Kidney capillary endothelial cell (primary cell): ENCODE results near the gene ZNF100.
A peak's percentile ranks its signal among the peaks of the same experiment; 100 is the strongest.
"Not testable (repeated sequence)": the region's sequence is repeated elsewhere in the genome, so short reads cannot be mapped to it uniquely, and the experiment has no call there.

Experiments used
- DNase-seq: peaks from one replicate; pipeline ENCODE4 v3.0.0-alpha.2; 2018; ENCODE audit warnings: low spot score

ZNF100 gene

DNA sequence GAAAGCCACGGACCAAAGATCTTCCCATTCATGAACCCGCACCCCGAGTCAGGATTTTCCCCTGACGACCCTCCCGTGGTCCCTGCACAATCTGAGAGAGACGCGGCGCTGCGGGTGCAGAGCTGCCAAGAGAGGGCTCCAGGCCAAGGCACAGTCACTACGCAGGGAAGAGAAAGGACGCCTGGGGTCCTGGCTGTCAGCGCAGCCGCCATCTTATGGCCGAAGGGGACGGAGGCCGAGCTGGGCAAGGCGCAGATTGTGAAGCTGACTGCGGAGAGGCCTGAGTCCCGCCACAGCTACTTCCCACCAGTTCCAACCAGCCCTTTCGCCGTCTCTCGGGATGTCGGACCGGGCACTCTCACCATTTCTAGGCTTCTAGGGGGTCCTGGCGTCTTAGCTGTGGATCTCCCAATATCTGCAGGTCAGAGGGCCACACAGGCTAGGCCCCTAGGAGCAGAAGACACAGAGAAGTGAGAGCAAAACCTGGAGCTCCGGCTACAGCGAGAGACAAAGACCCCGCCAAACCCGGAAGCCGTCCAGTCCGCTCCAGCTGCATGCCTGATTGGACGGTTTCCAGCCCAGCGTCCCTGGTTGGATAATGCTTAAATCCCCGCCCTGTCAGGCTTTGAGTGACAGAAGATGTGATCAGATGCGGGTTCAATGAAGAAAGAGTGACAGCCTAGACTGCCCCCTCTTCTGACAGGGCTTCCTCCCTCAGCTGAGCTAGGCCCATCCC, at the start of gene ZNF100:
TSS of gene ZNF100 (minus strand) at position 515 of the 736 bp plus-strand sequence. CDS start at position 365, 150 bp downstream.
- DNase-seq: peak; percentile 88

DNA sequence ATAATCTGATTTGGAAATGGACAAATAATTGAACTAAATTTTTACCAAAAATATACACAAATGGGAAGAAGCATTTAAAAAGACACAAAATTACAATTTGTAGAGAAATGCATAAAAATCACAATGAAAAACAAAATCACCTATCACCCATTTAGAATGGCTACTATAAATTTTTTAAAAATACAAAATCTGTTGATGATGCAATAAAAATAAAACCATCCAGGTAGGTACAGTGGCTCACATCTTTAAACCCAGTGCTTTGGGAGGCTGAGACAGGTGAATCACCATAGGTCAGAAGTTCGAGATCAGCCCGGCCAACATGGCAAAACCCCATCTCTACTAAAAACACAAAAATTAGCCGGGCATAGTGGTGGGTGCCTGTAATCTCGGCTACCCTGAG, 45.1 kb upstream of the ZNF100 start:
- DNase-seq: no peak

DNA sequence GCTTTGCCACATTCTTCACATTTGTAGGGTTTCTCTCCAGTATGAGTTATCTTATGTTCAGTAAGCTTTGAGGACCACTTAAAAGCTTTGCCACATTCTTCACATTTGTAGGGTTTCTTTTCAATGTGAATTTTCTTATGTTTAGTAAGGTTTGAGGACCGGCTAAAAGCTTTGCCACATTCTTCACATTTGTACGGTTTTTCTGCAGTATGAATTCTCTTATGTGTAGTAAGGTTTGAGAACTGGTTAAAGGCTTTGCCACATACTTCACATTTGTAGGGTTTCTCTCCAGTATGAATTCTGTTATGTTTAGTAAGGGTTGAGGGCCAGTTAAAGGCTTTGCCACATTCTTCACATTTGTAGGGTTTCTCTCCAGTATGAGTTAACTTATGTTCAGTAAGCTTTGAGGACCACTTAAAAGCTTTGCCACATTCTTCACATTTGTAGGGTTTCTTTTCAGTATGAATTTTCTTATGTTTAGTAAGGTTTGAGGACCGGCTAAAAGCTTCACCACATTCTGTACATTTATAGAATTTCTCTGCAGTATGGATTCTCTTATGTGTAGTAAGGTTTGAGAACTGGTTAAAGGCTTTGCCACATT, 41.1 kb upstream of the ZNF100 start:
- DNase-seq: not testable (repeated sequence)

- DNase-seq: no peak
Measured at GRCh38 chr19:21789466-21790085, 22.2 kb upstream of the ZNF100 start.

DNA sequence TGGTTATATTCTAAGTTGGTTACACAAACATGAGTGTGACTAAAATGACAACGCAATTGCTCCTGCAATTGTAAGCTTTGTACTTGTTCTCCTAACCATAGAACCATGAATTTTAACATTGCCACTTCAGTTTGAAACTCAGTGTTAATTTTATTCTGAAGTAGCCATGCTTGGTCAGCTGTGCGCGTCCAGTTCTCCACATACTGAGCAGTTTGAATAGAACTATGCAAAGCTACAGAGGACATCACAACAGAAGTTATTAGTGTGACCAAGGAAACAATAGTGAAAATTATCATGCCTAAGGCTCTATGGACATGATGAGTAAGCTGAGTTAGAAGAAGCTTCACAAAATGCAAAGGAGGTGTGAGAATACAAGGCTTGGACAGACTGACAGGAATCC, 19.6 kb upstream of the ZNF100 start:
- DNase-seq: no peak

DNA sequence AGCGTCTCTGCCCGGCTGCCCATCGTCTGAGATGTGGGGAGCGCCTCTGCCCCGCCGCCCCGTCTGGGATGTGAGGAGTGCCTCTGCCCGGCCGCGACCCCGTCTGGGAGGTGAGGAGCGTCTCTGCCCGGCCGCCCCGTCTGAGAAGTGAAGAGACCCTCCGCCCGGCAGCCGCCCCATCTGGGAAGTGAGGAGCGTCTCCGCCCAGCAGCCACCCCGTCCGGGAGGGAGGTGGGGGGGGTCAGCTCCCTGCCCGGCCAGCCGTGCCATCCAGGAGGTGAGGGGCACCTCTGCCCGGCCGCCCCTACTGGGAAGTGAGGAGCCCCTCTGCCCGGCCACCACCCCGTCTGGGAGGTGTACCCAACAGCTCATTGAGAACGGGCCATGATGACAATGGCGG, 8.4 kb upstream of the ZNF100 start:
- DNase-seq: not testable (repeated sequence)

GRCh38 chr19:21766705-21767064, 694 bp downstream of the ZNF100 start:
- DNase-seq: not testable (repeated sequence)

DNA sequence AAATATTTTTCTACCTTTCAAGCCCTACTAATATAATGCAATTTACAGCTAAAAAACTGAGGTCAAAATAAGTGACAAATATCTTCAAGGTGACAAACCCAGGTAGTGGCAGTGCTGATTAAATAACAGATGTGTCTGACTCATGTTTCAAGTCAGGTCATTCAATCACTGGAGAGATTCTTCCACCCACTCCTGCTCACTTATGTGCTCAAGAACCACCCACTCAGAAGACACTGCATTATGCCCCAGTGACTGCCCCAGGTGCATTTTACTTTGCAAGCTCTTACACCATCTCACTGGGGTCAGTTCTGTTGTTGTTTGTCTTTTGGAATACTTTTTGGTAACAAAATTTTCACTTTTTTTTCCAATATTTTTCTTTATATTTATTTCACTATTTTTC, 2.2 kb downstream of the ZNF100 start:
- no peak for DNase-seq

DNA sequence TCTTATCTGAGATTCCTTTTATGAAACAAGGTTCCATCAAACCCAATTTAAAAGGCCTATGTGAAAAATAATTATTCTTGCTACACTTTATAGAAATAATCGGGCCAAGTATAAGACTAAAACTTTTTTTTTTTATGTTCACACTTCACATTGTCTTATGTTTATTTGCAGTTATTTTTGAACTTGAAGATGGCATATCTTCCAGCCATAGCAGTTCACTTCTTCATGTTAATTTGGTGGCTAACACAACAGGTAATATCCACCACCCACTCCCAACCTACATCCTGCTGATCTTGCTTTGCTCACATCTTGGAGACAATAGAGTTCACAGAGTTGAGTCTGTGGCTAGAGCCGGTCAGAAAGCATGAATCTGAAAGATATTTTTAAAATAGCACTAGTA, 5.8 kb downstream of the ZNF100 start:
- DNase-seq: not testable (repeated sequence)

DNA sequence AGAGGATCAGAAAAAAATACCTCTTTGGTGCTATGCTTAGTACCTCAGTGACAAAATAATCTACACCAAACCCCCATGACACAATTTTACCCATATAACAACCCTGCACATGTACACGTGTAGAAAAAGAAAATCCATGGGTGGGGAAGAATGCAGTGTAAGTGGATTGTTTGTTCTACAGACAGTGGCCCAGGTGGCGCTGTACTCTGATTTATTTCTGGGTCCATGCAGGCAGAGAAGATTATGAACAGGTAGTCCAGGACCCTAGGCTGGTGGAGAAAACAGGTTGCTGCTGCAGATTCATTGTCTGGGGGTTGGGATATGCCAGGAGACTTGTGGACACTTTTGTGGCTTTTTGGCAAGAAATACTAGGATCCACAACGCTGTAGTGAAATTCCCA, 9.1 kb downstream of the ZNF100 start:
- no peak for DNase-seq

DNA sequence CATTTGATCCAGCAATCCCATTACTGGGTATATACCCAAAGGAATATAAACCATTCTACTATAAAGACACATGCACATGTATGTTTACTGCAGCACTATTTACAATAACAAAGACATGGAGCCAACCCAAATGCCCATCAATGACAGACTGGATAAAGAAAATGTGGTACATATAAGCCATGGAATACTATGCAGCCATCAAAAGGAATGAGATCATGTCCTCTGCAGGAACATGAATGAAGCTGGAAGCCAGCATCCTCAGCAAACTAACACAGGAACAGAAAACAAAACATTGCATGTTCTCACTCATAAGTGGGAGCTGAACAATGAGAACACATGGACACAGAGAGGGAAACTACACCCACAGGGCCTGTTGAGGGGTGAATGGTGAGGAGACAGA, 11.8 kb downstream of the ZNF100 start:
- DNase-seq: not testable (repeated sequence)

DNA sequence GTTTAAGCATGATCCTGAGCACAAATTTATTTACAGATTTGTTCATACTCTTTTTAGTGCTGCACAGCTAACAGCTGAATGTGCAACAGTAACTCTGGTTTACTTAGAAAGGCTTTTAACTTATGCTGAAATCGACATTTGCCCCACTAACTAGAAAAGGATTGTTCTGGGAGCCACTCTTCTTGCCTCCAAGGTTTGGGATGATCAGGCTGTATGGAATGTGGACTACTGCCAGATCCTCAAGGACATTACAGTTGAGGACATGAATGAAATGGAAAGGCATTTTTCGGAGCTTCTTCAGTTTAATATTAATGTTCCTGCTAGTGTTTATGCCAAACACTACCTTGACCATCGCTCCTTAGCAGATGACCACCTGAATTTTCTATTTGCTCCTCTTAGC, 16.0 kb downstream of the ZNF100 start:
- DNase-seq: no peak

GRCh38 chr19:21750586-21751128, 16.7 kb downstream of the ZNF100 start:
- DNase-seq: no peak

- DNase-seq: no peak
Measured at GRCh38 chr19:21749090-21749489, 18.3 kb downstream of the ZNF100 start.

GRCh38 chr19:21748088-21748487, 19.3 kb downstream of the ZNF100 start:
- no peak for DNase-seq

DNA sequence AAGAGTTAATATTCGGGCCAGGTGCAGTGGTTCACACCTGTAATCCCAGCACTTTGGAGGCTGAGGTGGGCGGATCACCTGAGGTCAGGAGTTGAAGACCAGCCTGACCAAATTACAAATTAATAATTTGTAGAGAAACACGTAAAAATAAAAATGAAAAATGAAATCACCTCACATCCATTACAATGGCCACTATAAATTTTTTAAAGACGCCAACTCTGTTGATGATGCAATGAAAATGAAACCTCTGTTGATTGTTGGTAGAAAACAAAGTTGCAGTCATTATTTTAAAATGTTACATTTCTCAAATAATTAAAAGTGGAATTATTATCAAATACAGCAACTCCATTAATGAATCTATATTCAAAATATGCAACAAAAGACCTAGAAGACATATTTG, 26.8 kb downstream of the ZNF100 start:
- DNase-seq: no peak

DNA sequence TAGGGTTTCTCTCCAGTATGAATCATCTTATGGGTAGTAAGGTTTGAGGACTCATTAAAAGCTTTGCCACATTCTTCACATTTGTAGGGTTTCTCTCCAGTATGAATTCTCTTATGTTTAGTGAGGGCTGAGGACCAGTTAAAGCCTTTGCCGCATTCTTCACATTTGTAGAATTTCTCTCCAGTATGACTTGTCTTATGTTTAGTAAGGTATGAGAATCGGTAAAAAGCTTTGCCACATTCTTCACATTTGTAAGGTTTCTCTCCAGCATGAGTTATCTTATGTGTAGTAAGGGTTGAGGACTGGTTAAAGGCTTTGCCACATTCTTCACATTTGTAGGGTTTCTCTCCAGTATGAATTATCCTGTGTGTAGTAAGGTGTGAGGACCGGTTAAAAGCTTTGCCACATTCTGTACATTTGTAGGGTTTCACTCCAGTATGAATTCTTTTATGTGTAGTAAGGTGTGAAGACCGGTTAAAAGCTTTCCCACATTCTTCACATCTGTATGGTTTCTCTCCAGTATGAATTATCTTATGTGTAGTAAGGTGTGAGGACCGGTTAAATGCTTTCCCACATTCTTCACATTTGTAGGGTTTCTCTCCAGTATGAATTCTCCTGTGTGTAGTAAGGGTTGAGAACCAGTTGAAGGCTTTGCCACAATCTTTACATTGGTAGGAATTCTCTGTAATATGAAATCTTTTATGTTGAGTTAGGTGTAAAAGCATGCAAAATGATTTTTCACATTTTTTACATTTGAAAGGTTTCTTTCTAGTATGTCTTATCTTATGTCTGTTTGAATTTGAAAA, 40.2 kb downstream of the ZNF100 start:
- DNase-seq: not testable (repeated sequence)

DNA sequence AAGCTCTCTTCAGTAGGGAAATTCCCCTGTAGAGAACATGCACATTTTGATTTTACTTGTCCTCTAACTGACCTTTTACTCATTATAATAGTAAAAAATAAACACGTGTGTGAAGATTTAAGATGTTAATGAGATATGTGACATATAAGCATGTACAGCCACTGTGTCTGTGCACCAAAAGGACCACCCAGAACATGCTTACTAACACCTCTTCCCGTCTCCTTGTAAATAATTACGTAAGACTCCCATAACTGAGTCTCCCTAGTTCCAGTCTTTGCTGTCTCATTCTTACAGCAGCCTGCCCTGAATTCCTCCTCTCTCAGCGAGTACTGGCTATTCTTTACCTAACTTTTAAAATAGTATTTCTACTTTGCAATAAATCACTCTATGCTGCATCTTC, 53.6 kb downstream of the ZNF100 start:
- DNase-seq: no peak

DNA sequence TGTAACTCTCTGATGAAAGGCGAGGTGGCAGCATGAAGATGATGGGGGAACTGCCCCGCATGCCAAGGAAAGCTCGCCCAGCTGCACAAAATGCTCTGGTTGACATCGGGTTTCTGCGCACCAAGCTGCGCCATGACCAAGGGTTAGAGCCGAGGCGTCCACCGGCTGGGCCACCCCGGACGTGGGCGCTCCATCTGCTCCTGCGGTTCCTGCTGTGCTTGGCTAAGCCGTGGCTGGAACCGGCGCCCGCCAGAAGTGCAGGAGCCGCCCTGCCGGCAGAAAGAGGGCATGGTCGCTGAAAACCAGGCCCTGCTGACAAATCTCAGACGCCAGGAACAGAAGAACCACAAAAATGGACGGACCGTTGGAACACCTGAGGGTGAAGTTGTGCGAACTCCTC, 57.9 kb downstream of the ZNF100 start:
- no peak for DNase-seq

GRCh38 chr19:21707878-21708277, 59.5 kb downstream of the ZNF100 start:
- not testable (repeated sequence) for DNase-seq

GRCh38 chr19:21707065-21707464, 60.3 kb downstream of the ZNF100 start:
- DNase-seq: no peak

GRCh38 chr19:21705393-21705792, 62.0 kb downstream of the ZNF100 start:
- DNase-seq: no peak
